GM21528 (cell line): ENCODE data around the gene LRBA.
"Not testable (repeated sequence)": the region's sequence is repeated elsewhere in the genome, so short reads cannot be mapped to it uniquely, and the experiment has no call there.

Source experiments
- ATAC-seq: cut with Tn5 transposase; IDR thresholded peaks from one replicate; pipeline ENCODE4 v1.9.1; 2021; ENCODE audit warnings: mild to moderate bottlenecking, moderate library complexity; ENCODE audit not compliant: unreplicated experiment, low FRiP score

LRBA gene

GRCh38 chr4:151022586-151022985 lies 7.5 kb upstream of the LRBA start:
- ATAC-seq, result no peak

GRCh38 chr4:151021637-151022334 lies 6.7 kb upstream of the LRBA start:
- ATAC-seq, result no peak

DNA sequence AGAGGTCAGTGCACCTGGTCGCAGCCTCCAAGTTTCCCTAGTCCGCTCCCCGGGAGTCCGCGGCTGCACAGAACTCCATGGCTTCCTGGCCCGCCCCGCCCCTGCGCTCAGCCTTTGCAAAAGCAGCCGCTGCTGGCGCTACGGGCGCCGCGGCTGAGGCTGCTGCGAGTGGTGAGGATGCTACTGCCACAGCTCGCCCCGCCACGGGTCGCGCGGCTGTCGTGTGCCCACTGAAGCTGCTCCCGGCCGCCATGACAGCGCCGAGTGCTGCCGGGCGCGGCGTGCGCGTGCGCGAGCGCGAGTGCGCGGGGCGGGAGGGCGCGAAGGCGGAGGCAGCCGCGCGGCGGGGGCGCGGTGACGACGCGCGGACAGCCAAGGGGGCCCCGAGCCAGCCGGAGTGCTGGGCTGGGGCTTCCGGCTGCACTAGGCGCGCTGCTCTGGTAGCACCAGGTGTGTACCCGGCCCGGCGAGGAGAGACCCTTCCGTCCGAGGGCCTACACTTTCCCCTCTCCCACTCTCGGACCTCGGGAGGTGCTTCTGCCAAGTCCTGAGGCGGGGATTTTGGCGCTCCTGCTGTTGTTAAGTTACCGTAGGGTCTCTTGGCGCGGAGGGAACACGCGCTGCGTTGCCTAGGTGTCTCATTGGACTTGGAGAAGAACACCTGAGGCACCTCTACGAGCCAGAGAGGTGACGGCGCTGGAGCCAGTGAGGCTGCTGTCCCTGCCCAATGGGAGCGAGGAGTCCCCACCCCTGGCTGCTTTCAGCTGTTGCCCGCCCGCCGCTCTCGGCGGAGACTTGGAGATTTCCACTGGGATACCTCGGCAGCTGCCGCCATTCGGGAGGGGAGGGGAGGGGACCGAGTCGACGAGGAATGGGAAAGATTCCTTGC lies 619 bp upstream of the LRBA start:
- peak; percentile 79 for ATAC-seq

GRCh38 chr4:151013944-151014343 lies 1.1 kb downstream of the LRBA start:
- ATAC-seq, result no peak

- ATAC-seq, result no peak
These were observed 1.6 kb downstream of the LRBA start for GRCh38 chr4:151013491-151013890.

DNA sequence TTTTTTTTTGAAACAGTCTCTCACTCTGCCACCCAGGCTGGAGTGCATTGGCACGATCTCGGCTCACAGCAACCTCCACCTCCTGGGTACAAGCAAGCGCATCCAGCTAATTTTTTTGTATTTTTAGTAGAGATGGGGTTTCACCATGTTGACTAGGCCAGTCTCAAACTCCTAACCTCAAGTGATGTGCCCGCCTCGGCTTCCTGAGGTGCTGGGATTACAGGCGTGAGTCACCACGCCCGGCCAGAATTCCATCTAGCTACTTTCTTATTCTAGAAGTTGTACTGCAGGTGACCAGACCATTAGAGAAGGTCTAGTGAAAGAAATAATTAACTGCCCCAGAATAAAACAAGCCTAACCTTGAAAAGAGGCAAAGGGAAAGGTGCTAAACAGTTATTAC lies 2.3 kb downstream of the LRBA start:
- no peak for ATAC-seq

GRCh38 chr4:151012376-151012775 lies 2.7 kb downstream of the LRBA start:
- no peak for ATAC-seq

GRCh38 chr4:151004222-151004621 lies 10.9 kb downstream of the LRBA start:
- ATAC-seq, result no peak

DNA sequence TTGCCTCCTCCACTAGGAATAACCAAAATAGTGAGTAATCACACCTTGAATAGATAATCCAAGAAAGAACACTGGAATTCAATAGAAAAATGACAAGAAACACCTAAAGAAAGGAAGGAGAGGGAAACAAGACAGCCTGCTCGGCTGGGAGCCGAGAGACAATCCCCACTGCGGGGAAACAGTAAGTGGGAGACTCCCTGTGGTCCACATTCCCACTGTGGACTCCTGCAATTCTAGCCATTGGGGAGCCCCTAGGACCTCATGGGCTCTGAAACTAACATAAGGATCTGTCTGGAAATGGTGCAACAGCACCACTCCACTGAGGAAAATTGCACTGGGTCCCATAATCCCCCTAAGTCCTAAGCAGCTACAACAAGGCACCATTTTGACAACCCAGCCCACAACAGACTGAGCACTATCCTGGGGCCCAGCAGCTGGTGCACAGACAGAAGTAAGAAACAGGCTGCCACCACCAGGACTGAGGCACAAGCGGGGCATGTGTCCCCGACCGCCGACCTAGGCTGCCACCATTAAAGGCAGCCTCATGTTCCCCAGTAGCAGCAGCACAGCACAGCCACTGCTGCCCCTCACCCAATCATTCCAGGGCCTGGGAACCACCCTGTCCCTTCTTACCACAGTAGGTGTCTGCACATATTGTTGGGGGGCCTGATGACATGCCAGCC lies 14.2 kb downstream of the LRBA start:
- no peak for ATAC-seq

GRCh38 chr4:150999086-150999485 lies 16.0 kb downstream of the LRBA start:
- ATAC-seq, result no peak

GRCh38 chr4:150997141-150997540 lies 17.9 kb downstream of the LRBA start:
- no peak for ATAC-seq

- no peak for ATAC-seq
These were observed 20.4 kb downstream of the LRBA start for GRCh38 chr4:150994721-150995120.

DNA sequence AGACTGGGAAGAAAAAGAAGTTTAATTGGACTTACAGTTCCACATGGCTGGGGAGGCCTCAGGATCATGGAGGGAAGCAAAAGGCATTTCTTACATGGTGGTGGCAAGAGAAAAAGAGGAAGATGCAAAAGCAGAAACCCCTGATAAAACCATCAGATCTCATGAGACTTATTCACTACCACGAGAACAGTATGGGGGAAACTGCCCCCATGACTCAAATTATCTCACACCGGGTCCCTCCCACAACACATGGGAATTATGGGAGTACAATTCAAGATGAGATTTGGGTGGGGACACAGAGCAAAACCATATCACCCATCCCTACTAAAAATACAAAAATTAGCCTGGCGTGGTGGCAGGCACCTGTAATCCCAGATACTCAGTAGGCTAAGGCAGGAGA lies 21.5 kb downstream of the LRBA start:
- not testable (repeated sequence) for ATAC-seq

DNA sequence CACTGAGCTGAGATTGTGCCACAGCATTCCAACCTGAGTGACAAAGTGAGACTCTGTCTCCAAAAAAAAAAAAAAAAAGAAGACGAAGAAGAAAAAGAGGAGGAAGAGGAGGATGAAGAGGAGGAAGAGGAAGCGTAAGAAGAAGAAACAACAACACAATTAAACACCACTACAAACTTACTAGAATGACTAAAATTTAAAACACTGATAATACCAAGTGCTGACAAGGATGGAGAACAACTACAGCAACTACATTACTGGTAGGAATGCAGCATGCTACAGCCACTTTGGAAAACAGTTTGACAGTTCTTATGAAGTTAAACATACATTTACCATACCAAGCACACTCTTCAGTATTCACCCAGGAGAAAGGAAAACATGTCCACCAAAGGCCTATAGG lies 24.1 kb downstream of the LRBA start:
- ATAC-seq, result no peak

- ATAC-seq, result no peak
These were observed 24.8 kb downstream of the LRBA start for GRCh38 chr4:150990250-150990649.

DNA sequence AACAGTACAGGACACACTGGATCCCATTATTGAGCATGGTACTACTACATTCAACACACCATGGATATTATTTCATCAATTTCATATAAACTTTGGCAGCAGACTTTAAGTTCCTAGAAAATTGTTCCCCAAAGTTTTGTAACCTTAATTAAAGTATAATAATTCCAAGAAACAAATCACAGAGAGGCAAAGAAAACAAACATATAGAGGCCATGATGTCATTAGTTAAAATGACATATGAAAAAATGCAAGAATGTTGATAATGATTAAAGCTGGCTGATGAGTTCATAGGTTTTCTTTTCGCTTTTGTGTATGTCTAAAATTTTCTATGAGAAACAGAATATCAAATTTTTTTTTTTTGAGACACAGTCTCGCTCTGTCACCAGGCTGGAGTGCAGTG lies 26.8 kb downstream of the LRBA start:
- no peak for ATAC-seq

DNA sequence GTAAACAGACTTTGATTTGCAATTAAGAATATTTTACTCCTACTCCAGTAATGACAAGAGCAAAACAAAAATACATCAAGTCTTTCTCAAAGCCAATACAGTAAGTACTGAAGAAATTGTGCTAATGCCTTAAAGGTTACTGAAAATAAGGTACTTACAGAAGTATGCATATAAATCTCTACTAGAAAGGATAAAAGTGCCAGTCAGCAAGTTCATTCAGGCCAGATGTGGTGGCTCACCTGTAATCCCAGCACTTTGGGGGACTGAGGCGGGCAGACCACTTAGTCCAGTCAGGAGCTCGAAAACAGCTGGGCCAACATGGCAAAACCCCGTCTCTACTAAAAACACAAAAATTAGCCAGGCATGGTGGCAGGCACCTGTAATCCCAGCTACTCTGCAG lies 27.9 kb downstream of the LRBA start:
- no peak for ATAC-seq

- ATAC-seq, result peak; percentile 71
These were observed 29.0 kb downstream of the LRBA start for GRCh38 chr4:150986085-150986484.

GRCh38 chr4:150983851-150984250 lies 31.2 kb downstream of the LRBA start:
- ATAC-seq, result no peak

DNA sequence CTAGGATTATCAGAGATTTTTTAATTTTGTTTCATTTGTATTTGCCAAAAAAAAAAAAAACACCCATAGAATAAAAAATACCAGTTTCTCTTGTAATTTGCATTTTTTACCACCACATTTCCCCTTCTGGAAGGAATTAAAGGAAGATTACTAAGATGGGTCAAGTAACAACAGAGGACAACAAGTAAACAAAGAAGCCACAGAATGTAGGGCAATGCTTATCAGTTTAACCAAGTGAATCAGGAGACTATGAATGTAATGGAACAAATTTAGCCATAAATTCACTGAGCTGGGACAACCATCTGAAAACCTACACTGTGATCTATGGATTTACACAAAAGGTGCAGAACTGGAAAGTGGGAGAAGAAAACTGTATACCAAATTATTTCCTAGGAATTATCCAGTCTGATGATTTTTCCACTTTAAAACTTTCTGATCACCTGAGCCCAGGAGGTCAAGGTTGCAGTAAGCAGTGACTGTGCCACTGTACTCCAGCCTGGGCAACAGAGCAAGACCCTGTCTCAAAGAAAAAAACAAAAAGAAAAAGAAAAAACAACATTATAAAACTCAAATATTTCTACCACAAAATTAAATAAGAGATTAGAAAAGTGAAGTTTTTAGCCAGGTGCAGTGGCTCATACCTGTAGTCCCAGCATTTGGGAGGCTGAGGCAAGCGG lies 32.4 kb downstream of the LRBA start:
- no peak for ATAC-seq
